ENCODE measurements around the gene EPB41L4B. TPM values are rescaled to one million over a fixed set of nuclear protein-coding genes. Genes with fewer than 3 reads are reported as not detected.
A peak's percentile ranks its signal among the peaks of the same experiment; 100 is the strongest.

EPB41L4B gene
- total and polyA plus RNA-seq, 2 of the 13 experiments (the other 11 are each of a cell fraction or from before 2014, with no cell fraction given) = 17.6 to 22.1 TPM

GRCh38 chr9:109336409-109336808, 15.6 kb upstream of the EPB41L4B start:
- POLR2A ChIA-PET = interaction anchor here (1.1 to 1.2 kb wide), 2 partner anchors 9 kb away, joined by 3 to 4 read pairs; no protein-coding TSS in a partner anchor
- no peak for FAIRE-seq
- intact Hi-C loops (cut with micrococcal nuclease; ENCODE audit: unreplicated experiment) = no loop called here

GRCh38 chr9:109335929-109336328, 15.1 kb upstream of the EPB41L4B start:
- FAIRE-seq = peak; percentile 83
- peaks cover 34% of the 10 kb centered on the region for H3K4me1 ChIP-seq (ENCODE audit: insufficient read depth, low read length)
- H3K79me2 ChIP-seq (ENCODE audit: insufficient read depth, low read length) = no peaks in the 10 kb centered on the region
- in situ Hi-C loops (cut with HindIII; ENCODE audit: extremely low pct_ligation_motif_present, low pct_unique_long_range_greater_than_20kb) (no loop called here), intact Hi-C loops (cut with micrococcal nuclease; ENCODE audit: unreplicated experiment) (no loop called here)
- WGBS (ENCODE audit: low lambda C conversion rate) = 0% methylated on average over 2 of the region's 2 CpGs
- H4K20me1 ChIP-seq (ENCODE audit: insufficient read depth, low read length) = no peaks in the 10 kb centered on the region
- H3K36me3 ChIP-seq (replicated peaks in 1 of 2; ENCODE audit: control insufficient read depth in 1 of 2, insufficient read depth in 2 of 2, low read length in 2 of 2) = no peaks in the 10 kb centered on the region
- peak; percentile 63 for DNase-seq (ENCODE audit: low spot score)
- no peaks in the 10 kb centered on the region for H3K9me3 ChIP-seq (ENCODE audit: low read length)
- POLR2A ChIA-PET = interaction anchor here (1.1 to 1.2 kb wide), 2 partner anchors 9 kb away, joined by 3 to 4 read pairs; no protein-coding TSS in a partner anchor
- no peak overlapping the region for H3K27ac ChIP-seq (ENCODE audit: extremely low read length, insufficient read depth, low read length)
- H3K4me2 ChIP-seq (ENCODE audit: low read depth, low read length) = peak overlapping the region; percentile 53
- no peak overlapping the region for H2AFZ ChIP-seq (ENCODE audit: low read length)
- BruUV-seq (replicated peaks) = no TSS peak
- H3K4me3 ChIP-seq (replicated peaks in 1 of 3; ENCODE audit: insufficient read depth in 1 of 3, low read depth in 2 of 3, low read length in 3 of 3) = no peak overlapping the region
- no peaks in the 10 kb centered on the region; a peak in 1 of 5 replicates for H3K27me3 ChIP-seq (ENCODE audit: control insufficient read depth in 1 of 2, insufficient read depth in 2 of 2, low read length in 2 of 2)
- CTCF ChIA-PET (ENCODE audit: low intra/inter-chr PET ratio, low total read pairs) = no interaction called here
- peak; percentile 86 for ATAC-seq
- H3K9ac ChIP-seq (ENCODE audit: insufficient read depth, low read depth, low read length) = no peak overlapping the region
- 0 out of 2 replicates have a peak, but pooled peaks have one; percentile 37 for TF ChIP-seq HDAC2 (CRISPR knock-in tag; IDR thresholded peaks at IDR 0.05)
- TF ChIP-seq ZNF256 (CRISPR knock-in tag; conservative IDR thresholded peaks at IDR 0.05) = no peak
- TF ChIP-seq CBFB (CRISPR knock-in tag; IDR thresholded peaks at IDR 0.05) = peak; percentile 46; the same call in 1 of the 2 replicates
- TF ChIP-seq SOX13 (IDR thresholded peaks at IDR 0.05) = no peak
- TF ChIP-seq SOX13 (CRISPR knock-in tag; conservative IDR thresholded peaks at IDR 0.05 in 1 of 2, IDR thresholded peaks at IDR 0.05 in 1 of 2) = peak in 1 of 2 experiments; percentile 50; a peak in 1 of 4 replicates
- no peak for TF ChIP-seq SNAI1 (CRISPR knock-in tag; IDR thresholded peaks at IDR 0.05; ENCODE audit: borderline replicate concordance)
- peak; percentile 37; the same call in 1 of the 2 replicates for TF ChIP-seq FOXA3 (CRISPR knock-in tag; IDR thresholded peaks at IDR 0.05)
- 0 out of 2 replicates have a peak, but pooled peaks have one; percentile 15 for TF ChIP-seq KAT8 (CRISPR knock-in tag; IDR thresholded peaks at IDR 0.05)
- peak; percentile 36; the same call in 1 of the 2 replicates for TF ChIP-seq ZNF792 (CRISPR knock-in tag; IDR thresholded peaks at IDR 0.05)
- TF ChIP-seq EP300 (IDR thresholded peaks at IDR 0.05; ENCODE audit: low read depth in 2 of 2, low read length in 2 of 2) = peak in 1 of 2 experiments; percentile 47; a peak in 1 of 4 replicates
- TF ChIP-seq EP300 (CRISPR knock-in tag; IDR thresholded peaks at IDR 0.05; ENCODE audit: borderline replicate concordance) = no peak
- TF ChIP-seq KDM5B (CRISPR knock-in tag; IDR thresholded peaks at IDR 0.05; ENCODE audit: borderline replicate concordance) = no peak
- TF ChIP-seq HMG20A (CRISPR knock-in tag; IDR thresholded peaks at IDR 0.05; ENCODE audit: borderline replicate concordance) = peak; percentile 75; the same call in 1 of the 2 replicates
- no peak for TF ChIP-seq ZBTB14 (CRISPR knock-in tag; IDR thresholded peaks at IDR 0.05)
- TF ChIP-seq SMYD3 (CRISPR knock-in tag; IDR thresholded peaks at IDR 0.05) = no peak
- peak; percentile 46; the same call in 1 of the 2 replicates for TF ChIP-seq BCL6 (CRISPR knock-in tag; IDR thresholded peaks at IDR 0.05)
- TF ChIP-seq SAP130 (CRISPR knock-in tag; IDR thresholded peaks at IDR 0.05; ENCODE audit: low read depth) = peak; percentile 27; the same call in 1 of the 2 replicates

More at GRCh38 chr9:109336409-109336808, 15.6 kb upstream of the EPB41L4B start:
- H3K36me3 ChIP-seq (replicated peaks in 1 of 2; ENCODE audit: control insufficient read depth in 1 of 2, insufficient read depth in 2 of 2, low read length in 2 of 2) = no peaks in the 10 kb centered on the region
- in situ Hi-C loops (cut with HindIII; ENCODE audit: extremely low pct_ligation_motif_present, low pct_unique_long_range_greater_than_20kb) = no loop called here
- DNase-seq (ENCODE audit: low spot score) (no peak), ATAC-seq (peak; percentile 84)
- WGBS (ENCODE audit: low lambda C conversion rate) = 4% methylated on average over 3 of the region's 3 CpGs
- H3K4me1 ChIP-seq (ENCODE audit: insufficient read depth, low read length) = peaks cover 30% of the 10 kb centered on the region
- H3K27me3 ChIP-seq (ENCODE audit: control insufficient read depth in 1 of 2, insufficient read depth in 2 of 2, low read length in 2 of 2) = no peaks in the 10 kb centered on the region; a peak in 1 of 5 replicates
- peak overlapping the region; percentile 53 for H3K4me2 ChIP-seq (ENCODE audit: low read depth, low read length)
- no TSS peak for BruUV-seq (replicated peaks)
- no peak overlapping the region for H2AFZ ChIP-seq (ENCODE audit: low read length)
- no peak overlapping the region for H3K9ac ChIP-seq (ENCODE audit: insufficient read depth, low read depth, low read length)
- H3K79me2 ChIP-seq (ENCODE audit: insufficient read depth, low read length) = no peaks in the 10 kb centered on the region
- TF ChIP-seq FOSL2 (CRISPR knock-in tag; IDR thresholded peaks at IDR 0.05) = no peak
- TF ChIP-seq ASH2L (IDR thresholded peaks at IDR 0.05; ENCODE audit: insufficient read length, low read depth, low read length) = no peak
- peak; percentile 66 for TF ChIP-seq NFYB (CRISPR knock-in tag; IDR thresholded peaks at IDR 0.05)
- no peak for TF ChIP-seq ZNF816 (CRISPR knock-in tag; IDR thresholded peaks at IDR 0.05; ENCODE audit: borderline replicate concordance)
- TF ChIP-seq SIN3B (IDR thresholded peaks at IDR 0.05; ENCODE audit: low read length) = no peak
- no peak for TF ChIP-seq ZNF337 (CRISPR knock-in tag; IDR thresholded peaks at IDR 0.05; ENCODE audit: borderline replicate concordance, low read depth)
- CTCF ChIA-PET (ENCODE audit: low intra/inter-chr PET ratio, low total read pairs) = no interaction called here
- H3K9me3 ChIP-seq (ENCODE audit: low read length) = no peaks in the 10 kb centered on the region
- H3K4me3 ChIP-seq (replicated peaks in 1 of 3; ENCODE audit: insufficient read depth in 1 of 3, low read depth in 2 of 3, low read length in 3 of 3) = 0 out of 6 replicates have a peak overlapping the region, but pooled peaks of 1 of the 3 experiments have one; percentile 2
- H4K20me1 ChIP-seq (ENCODE audit: insufficient read depth, low read length) = no peaks in the 10 kb centered on the region
- H3K27ac ChIP-seq (ENCODE audit: extremely low read length, insufficient read depth, low read length) = no peak overlapping the region

Measured in HepG2 (cell line).